Fibroblast of skin of abdomen (primary cell): ENCODE data around the gene TRAPPC6A.

ENCODE experiments used
- DNase-seq: peaks from one replicate; pipeline ENCODE4 v3.0.0-alpha.2; 2013

The TRAPPC6A gene

GRCh38 chr19:45161738-45162607, 16.1 kb downstream of the TRAPPC6A start:
- no peak for DNase-seq

DNA sequence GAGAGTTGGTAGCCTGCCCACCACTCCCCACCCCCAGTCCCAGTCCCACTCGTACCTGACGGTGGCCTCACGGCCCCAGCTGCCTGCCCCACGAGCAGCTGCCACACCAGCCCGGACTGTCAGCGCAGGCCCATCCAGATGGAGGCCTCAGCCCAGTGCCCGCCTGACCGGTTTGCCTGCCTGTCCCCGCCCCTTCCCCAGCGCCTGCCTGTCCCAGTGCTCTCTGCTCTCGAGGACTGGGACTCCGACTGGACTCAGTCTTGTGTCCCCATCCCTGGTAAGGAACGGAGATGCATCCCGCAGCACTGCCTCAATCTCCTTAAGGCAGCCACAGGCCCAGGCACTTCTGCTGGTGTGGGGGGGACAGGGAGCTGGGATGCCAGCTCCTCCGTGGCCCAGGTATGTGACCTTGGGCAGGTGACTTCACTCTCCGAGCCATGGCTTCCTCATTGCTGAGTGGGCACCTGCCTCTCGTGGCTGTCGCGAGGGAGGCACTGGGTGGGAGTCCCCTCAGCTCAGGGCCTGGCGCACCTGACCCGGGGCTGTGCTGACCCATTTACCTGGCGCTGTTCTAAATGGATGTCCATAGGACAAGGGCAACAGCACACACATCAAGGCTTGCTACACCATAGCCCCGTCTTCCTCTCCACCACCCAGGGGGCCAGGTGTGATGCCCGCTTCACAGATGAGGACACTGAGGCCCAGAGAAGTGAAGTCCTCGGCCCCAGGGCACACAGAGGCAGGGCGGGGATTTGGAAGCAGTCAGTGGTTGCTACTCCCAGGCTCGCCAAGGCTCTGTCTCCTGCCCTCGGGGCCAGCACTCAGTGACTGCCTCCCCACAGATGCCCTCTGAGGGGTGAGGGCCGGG, 16.9 kb downstream of the TRAPPC6A start, which contains the start of gene NKPD1:
Gene NKPD1, minus strand, starts transcription at position 113 of the 868 bp plus-strand sequence. CDS start 832 bp downstream, outside the sequence.
- no peak for DNase-seq

DNA sequence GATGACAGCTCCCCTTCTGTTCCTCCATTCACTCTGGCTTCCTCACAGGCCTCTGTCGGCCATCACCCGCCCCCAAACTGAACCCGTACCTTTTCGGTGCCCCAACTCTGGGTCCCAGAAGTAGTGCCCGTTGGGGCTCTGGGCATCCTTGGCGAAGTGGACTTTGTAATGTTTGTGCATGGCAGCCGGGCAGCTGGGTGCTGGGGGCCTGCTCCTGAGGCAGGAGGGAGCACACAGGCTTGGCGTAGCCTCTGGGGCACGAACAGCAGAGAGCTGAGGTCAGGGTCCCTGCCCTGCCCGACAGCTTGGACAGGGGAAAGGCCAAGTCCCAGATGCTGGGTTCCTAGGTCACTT, 18.1 kb downstream of the TRAPPC6A start:
- DNase-seq = no peak

DNA sequence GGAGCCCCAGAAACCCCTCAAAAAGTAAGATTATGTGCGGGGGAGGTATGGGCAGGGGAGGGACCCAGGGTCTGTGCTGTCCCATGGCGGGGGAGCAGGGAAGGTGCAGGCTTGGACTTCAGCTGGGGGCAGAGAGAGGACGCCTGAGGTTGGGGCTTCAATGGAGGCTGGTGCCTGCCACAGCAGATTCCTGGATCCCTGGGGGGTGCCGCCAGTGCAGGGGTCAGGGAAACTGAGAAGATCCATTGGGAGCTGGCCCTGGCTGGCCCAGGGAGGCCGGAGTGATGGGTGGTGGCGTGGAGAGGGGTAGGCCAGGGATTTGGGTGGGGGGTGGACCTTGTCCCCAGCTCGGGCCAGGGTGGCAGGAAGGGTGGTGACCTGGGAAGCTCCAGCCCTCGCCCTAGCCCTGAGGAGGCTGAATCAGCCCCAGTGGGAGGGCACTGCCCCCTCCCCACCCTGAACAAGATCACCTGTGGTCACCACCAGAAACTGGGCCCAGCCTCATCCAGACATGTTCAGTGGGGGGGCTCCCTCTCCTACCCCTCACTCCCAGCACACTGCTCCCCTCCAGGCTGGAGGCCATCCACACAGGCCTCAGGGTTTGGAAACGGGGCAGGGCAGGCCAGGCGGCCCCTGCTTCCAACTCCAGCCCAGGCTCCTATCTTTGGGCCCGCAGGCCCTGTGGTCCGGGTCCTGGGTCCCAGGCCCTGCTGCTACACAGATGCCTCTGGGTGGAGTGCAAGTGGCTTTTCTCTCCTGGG, 18.6 kb downstream of the TRAPPC6A start:
- no peak for DNase-seq

DNA sequence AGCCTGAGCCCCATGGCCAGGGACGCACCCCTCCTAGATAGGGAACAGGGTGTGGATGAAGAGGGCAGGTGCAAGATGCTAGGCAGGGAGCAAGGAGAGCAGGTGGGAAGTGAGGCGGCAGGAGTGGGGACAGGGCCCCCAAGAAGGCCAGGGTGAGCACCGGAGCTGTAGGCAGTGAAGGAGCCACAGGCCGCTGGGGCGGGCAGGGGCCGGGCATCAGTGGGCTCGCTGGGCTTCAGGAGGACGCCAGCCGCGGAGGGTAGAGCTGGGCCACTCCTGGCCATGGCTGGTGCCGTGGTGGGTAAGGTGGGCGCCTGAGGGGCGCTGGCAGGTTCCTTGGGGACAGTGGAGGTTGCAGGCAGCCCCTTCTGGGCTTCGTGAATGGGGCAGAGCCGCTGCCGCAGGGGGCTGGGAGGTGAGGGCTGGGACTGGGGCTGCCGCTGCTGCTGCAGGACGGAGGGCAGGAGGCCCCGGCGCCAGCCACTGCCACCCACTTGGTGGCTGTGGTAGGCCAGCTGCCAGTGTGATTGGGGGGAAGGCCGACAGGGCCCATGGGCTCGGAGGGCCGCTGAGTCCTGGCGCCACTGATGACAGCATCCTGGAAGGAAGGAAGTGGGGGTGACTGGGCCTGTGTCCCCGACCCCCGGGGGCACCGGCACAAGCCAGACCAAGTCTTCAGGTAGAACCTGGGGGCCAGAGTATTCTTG, 19.4 kb downstream of the TRAPPC6A start:
- no peak for DNase-seq

DNA sequence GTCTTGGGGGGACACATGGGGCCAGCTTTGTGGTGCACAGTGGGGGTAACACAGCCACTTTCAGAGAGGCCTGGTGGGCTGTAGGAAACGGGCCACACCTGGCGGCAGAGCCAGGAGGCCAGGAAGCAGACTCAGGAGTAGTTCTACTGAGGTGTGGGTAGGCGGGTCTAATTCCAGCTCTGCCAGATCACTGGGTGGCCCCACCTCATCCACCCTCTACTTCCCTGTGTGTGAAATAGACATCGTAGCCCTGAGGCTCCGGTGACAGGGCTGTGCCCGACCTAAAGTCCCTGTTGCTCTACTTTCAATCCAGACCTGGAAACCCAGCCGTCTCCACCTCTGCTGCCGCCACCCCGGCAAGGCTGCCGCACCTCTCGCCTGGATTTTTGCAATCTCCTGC, 21.3 kb downstream of the TRAPPC6A start:
- no peak for DNase-seq

DNA sequence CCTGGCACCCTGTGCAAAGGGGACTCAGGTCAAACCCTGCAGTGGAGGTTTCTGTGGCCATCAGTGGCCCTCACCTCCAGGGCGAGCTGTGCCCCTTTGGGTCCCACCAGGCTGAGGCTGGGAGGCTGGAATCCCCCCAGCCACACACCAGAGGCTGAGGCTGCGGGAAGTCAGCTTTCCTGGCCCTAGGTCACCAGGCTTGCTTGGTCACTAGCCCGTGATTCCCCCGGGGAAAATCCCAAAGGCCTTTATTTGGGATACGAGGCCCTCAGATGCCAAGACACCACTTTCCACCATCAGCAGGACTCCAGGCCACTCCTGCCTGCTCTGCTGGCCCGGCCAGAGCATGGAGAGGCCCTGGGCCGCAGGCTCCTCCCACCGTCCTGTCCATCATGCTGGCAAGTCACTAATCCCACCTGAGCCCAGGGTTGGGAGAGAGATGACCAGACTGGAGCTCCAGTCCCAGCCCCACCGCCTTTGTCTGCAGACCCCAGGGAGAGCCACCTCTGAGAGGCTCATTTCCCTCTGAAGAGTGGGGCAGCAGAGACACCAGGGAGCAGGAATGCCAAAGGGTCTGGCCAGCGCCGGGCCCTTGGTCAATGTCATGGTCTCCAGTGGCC, 21.9 kb downstream of the TRAPPC6A start:
- DNase-seq = no peak

- DNase-seq = peak; percentile 51
These were observed 23.8 kb downstream of the TRAPPC6A start for GRCh38 chr19:45154064-45154827.

DNA sequence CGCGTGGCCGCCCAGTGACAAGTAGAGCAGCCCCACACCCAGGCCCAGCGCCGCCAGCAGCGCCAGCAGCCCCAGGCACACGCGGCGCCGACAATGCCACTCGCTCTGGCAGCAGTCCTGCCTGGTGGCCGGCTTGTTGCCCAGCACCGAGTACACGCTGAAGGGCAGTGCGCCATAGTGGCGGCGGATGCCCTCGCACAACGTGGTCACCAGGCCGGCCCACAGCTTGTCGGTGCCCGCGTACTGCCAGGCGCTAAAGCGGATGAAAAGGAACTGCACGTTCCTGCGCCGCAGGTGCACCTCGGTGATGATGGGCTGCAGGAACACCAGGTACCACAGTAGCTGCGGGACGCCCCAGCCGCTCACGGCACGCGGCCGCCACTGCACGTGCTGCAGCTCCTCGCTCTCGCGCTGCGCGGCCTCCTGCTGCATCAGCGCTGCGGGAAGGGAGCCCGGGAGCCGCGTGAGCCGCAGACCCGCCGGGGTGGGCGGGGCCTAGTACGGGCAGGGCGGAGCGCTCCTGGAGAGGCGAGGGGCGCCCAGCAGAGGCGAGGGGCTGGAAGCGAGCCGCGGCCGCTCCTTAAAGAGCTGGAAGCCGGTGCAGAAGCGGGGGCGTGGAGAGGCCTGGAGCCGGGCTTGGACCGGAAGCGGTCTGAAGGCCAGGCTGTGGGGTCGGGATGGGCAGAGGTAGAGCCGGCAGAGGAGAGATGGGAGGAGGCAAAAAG, 24.5 kb downstream of the TRAPPC6A start:
- peak; percentile 27 for DNase-seq

GRCh38 chr19:45152504-45153338, 25.3 kb downstream of the TRAPPC6A start:
- DNase-seq = peak; percentile 37

DNA sequence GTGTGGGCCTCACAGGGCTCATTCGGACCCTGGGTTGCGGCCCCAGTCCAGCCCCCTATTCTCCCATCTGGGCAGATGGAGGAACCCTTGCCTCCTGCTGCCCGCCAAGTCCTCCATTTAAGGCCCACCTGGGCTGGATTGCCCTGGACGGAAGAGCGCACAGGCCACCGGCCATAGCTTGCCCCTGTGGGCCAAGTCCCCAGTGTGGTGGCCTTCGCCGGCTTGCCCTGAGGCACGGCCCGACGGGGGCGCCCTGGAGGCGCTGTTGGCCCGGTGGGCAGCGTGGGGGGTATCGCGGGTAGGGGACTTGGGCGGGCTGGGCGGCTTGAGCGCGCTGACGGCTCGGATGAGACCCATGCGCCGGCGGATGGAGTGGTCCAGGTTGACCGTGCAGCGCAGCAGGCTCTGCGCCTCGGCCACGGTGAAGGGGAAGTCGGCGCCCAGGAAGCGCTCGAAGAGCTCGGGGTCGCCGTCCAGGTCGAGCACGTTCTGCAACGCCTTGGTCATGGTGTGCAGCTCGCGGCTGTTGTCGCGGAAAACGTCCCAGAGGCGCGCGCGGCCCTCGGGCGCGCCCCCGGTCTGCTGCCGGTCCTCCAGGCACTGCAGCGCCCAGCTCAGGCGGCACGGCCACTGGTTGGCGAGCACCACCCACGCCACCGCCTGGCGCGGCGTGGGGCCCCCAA, 26.1 kb downstream of the TRAPPC6A start:
- DNase-seq = no peak

DNA sequence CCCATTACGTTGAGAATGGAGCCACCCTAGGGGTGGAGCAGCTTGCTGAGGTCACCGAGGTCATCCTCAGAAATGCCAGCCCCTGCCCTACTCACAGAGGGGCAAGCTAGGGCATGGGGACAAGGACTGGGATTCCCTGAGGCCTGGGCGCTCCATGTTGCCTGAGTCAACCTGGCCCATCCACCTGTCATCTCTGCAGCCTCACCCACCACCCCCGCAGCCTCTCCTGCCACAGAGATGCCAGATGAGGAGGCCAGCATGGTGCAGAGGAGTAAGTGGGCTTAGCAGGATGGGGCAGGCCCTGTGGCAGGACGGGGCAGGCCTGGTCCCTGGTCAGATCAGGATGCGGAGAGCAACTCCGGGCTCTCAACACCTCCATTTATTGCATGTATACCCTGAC, 26.7 kb downstream of the TRAPPC6A start:
- DNase-seq = no peak

- no peak for DNase-seq
These were observed 27.2 kb downstream of the TRAPPC6A start for GRCh38 chr19:45150751-45151281.

DNA sequence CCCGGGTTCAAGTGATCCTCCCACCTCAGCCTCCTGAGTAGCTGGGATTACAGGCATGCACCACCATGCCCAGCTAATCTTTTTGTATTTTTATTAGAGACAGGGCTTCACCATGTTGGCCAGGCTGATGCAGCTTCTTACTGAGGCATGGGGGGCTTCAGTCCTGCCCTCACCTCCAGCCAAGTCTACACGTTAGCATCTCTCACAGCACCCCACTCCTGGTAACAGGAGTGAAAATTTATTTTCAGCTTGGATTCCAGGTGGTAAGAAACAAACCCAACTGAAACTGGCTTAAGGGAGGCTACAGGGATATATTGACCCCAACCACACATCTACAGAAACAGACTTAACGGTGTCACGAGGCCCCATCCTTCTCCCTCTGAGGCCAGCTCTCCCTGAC, 27.9 kb downstream of the TRAPPC6A start:
- DNase-seq = no peak

DNA sequence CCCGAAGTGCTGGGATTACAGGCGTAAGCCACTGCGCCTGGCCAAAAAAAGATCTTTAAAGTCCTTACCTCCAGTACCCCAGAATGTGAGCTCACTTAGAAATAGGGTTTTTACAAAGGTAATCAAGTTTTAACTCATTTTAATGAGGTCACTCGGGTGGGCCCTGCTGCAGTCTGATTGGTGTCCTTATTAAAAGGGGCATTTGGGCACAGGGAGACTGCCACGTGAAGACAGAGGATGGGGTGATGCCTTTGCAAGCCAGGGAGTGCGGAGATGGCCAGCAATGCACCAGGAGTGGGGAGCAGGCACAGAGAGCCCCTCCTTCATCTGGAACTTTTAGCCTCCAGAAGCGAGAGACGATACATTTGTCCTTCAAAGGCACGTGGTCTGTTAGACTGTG, 28.9 kb downstream of the TRAPPC6A start:
- no peak for DNase-seq

GRCh38 chr19:45147835-45148676, 30.0 kb downstream of the TRAPPC6A start:
- DNase-seq = no peak

GRCh38 chr19:45146741-45147205, 31.3 kb downstream of the TRAPPC6A start:
- DNase-seq = no peak
